IPS DF 6.9 (cell line): ENCODE results near the gene BBOX1.
A peak's percentile ranks its signal among the peaks of the same experiment; 100 is the strongest.
"Not testable (repeated sequence)": the region's sequence is repeated elsewhere in the genome, so short reads cannot be mapped to it uniquely, and the experiment has no call there.

Source experiments
- DNase-seq: peaks from one replicate; pipeline ENCODE4 v3.0.0-alpha.2; 2013; ENCODE audit warnings: low read depth, low spot score
- H3K27ac ChIP-seq: one replicate; pipeline ENCODE4 v1.5.1; 2013; ENCODE audit warnings: low read length, control low read depth
- H3K27me3 ChIP-seq: 2 replicates; pipeline ENCODE4 v1.6.1; 2013; ENCODE audit warnings: mild to moderate bottlenecking, low read length; ENCODE audit not compliant: control insufficient read depth, insufficient read depth
- H3K36me3 ChIP-seq: 2 replicates; pipeline ENCODE4 v1.6.1; 2013; ENCODE audit warnings: low read length; ENCODE audit not compliant: control insufficient read depth, insufficient read depth
- H3K4me1 ChIP-seq: 2 replicates; pipeline ENCODE4 v1.6.1; 2013; ENCODE audit warnings: low read length; ENCODE audit not compliant: control insufficient read depth, insufficient read depth
- H3K4me3 ChIP-seq: 2 replicates; pipeline ENCODE4 v1.5.1; 2013; ENCODE audit warnings: mild to moderate bottlenecking, low read length
- H3K9me3 ChIP-seq: 2 replicates; pipeline ENCODE4 v1.6.1; 2013; ENCODE audit warnings: low read length, inconsistent platforms; ENCODE audit not compliant: control insufficient read depth, insufficient read depth
- WGBS: extraction: QIAGEN DNeasy Blood & Tissue Kit; methylation state at CpG from one replicate; pipeline ENCODE4 v1.1.7; 2013; ENCODE audit warnings: mixed read lengths, missing lambda C conversion rate; ENCODE audit not compliant: insufficient read length, insufficient coverage; 5-methylcytosine and 5-hydroxymethylcytosine counted together

Gene BBOX1, protein sequence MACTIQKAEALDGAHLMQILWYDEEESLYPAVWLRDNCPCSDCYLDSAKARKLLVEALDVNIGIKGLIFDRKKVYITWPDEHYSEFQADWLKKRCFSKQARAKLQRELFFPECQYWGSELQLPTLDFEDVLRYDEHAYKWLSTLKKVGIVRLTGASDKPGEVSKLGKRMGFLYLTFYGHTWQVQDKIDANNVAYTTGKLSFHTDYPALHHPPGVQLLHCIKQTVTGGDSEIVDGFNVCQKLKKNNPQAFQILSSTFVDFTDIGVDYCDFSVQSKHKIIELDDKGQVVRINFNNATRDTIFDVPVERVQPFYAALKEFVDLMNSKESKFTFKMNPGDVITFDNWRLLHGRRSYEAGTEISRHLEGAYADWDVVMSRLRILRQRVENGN

DNA sequence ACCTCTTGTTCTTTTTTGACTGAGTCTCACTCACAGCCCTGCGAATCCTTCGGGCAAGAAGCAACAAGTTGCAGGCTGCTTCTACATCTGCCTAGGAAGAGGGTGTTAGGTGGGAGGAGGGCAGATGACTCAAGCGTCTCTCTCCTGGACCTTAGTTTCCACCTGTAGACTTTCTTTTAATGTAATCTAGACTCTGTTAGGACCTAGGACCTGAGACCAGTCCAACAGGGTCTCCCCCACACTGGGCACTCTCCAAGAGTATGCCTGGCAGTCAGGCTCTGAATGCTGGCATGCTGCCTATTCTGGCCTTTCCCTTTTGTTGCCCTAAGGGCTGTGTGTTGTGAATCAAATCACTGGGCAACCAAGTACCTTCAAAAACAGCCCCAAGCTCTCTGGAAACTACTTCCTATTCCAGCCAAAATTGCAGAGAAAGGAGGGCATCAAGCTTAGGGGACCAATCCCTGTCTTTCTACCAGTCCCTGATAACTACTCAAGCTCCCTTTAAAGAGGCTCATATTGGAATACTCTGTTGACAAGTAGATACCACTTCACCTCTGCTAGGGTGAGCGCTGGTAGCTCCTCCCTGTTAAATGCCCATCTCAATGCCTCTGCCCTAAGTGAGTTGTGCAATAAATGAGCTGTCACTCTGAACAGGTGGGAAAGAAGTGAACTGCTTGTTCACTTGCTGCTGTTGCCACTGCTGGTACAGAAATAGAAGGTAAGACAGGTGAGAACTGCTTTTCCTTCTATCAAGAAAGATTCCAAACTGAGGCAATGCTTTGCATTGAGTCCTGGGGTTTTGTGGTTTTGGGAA, at the start of gene BBOX1:
BBOX1 (plus strand) TSS at position 514 of the 814 bp plus-strand sequence. CDS start 14,616 bp downstream, outside the sequence.
- Histone ChIP-seq H3K4me1 (no peaks in the 10 kb centered on the region; the same call in 1 of the 2 replicates), H3K27ac (no peak within 1 kb of the TSS), H3K4me3 (no peak within 1 kb of the TSS), H3K27me3 (no peaks in the 10 kb centered on the region), H3K9me3 (no peaks in the 10 kb centered on the region), H3K36me3 (no peaks in the 10 kb centered on the region)
- no peak for DNase-seq
- WGBS = no CpG with 5 or more reads among the region's 4 CpGs

DNA sequence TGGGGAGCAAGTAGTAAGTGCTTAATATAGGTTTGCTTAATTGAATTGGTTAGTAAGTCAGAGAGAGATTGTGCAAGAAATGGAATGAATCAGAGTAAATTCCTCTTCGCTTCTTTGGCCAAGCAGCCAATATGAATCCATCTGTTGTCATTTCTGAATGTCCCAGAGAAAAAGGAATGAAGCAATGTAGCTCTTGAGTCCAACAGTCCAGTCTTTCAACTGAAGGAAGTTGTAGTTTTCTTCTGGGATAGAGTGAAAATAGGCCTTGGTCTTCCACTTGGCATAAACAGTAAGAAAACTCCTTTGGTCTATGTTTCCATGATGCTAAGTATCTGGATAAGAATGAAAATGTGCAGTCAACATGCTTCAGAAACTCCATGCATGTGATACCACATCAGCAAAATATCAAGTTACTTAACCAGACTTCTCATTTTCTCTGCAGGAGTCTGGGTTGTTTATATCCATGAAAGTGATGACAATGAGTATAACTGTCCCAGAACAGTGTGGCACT, 48.5 kb upstream of the BBOX1 start:
- Histone ChIP-seq H3K27me3 (no peaks in the 10 kb centered on the region), H3K27ac (no peak overlapping the region), H3K36me3 (no peaks in the 10 kb centered on the region), H3K4me3 (no peak overlapping the region), H3K4me1 (no peaks in the 10 kb centered on the region), H3K9me3 (no peaks in the 10 kb centered on the region)
- no peak for DNase-seq
- WGBS = no CpG with 5 or more reads among the region's 1 CpG

- H3K27ac ChIP-seq = no peak within 1 kb of the TSS
- no peaks in the 10 kb centered on the region for H3K27me3 ChIP-seq
- WGBS = no CpG with 5 or more reads among the region's 22 CpGs
Measured at GRCh38 chr11:26993965-26994457, 46.6 kb upstream of the BBOX1 start, which contains the start of gene FIBIN. Gene FIBIN, plus strand, starts transcription at chr11:26994112. Its CDS starts 415 bp downstream, at chr11:26994527.

DNA sequence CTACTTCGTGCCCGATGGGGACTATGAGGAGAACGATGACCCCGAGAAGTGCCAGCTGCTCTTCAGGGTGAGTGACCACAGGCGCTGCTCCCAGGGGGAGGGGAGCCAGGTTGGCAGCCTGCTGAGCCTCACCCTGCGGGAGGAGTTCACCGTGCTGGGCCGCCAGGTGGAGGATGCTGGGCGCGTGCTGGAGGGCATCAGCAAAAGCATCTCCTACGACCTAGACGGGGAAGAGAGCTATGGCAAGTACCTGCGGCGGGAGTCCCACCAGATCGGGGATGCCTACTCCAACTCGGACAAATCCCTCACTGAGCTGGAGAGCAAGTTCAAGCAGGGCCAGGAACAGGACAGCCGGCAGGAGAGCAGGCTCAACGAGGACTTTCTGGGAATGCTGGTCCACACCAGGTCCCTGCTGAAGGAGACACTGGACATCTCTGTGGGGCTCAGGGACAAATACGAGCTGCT, 46.0 kb upstream of the BBOX1 start:
- Histone ChIP-seq H3K27ac (no peak overlapping the region), H3K4me3 (no peak overlapping the region; the same call in 1 of the 2 replicates), H3K9me3 (no peaks in the 10 kb centered on the region), H3K27me3 (no peaks in the 10 kb centered on the region), H3K4me1 (no peaks in the 10 kb centered on the region), H3K36me3 (no peaks in the 10 kb centered on the region)
- no CpG with 5 or more reads among the region's 19 CpGs for WGBS
- DNase-seq = no peak

More at GRCh38 chr11:26993965-26994457, 46.6 kb upstream of the BBOX1 start, which contains the start of gene FIBIN:
- no peaks in the 10 kb centered on the region for H3K36me3 ChIP-seq
- H3K4me1 ChIP-seq = no peaks in the 10 kb centered on the region
- H3K4me3 ChIP-seq = peak within 1 kb of the TSS; percentile 24; the same call in 1 of the 2 replicates
- H3K9me3 ChIP-seq = no peaks in the 10 kb centered on the region
- DNase-seq = no peak

- Histone ChIP-seq H3K27ac (no peak overlapping the region), H3K4me3 (no peak overlapping the region), H3K4me1 (no peaks in the 10 kb centered on the region), H3K27me3 (no peaks in the 10 kb centered on the region), H3K9me3 (no peaks in the 10 kb centered on the region), H3K36me3 (no peaks in the 10 kb centered on the region)
- no CpG with 5 or more reads among the region's 1 CpG for WGBS
- DNase-seq = no peak
Measured at GRCh38 chr11:26995701-26996460, 44.7 kb upstream of the BBOX1 start.

DNA sequence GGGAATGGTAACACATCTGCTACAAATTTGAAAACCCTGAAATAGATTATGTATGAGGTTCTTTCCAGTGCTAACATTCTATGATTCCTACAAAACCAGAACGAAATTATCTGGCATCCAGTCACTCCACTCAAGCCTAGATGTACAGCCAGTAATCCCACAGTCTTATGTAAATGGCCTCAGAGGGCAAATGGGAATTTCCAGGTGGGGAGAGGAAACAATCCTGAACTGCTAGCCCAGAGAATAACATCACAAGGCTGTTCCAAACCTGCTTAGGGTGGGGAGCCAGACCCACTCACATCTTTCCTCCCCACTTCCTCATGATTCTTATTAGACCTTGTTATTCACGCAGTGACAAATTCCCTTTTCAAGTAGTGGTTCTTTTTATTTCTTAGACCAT, 43.2 kb upstream of the BBOX1 start:
- H3K36me3 ChIP-seq = no peaks in the 10 kb centered on the region
- no peaks in the 10 kb centered on the region for H3K4me1 ChIP-seq
- H3K27me3 ChIP-seq = no peaks in the 10 kb centered on the region
- WGBS = no CpG with 5 or more reads among the region's 2 CpGs
- no peaks in the 10 kb centered on the region for H3K9me3 ChIP-seq
- DNase-seq = no peak
- no peak overlapping the region for H3K4me3 ChIP-seq
- no peak overlapping the region for H3K27ac ChIP-seq

DNA sequence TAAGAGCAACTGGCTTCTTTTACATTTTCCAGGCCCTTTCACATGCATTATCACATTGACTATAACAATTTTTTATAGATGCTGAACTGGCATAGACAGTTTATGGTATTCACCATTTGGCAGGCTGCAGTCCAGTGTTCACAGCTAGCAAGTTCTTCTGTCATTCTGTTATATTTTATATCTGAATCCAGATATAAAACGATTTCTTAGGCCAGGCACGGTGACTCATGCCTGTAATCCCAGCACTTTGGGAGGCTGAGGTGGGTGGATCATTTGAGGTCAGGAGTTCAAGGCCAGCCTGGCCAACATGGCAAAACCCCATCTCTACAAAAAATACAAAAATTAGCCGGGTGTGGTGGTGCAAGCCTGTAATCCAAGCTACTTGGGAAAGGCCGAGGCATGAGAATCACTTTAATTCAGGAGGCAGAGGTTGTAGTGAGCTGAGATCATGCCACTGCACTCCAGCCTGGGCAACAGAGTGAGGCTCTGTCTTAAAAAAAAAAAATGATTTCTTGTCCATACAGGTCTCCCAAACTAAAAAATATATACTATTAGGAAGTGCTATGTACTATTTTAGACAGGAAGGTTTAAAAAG, 39.4 kb upstream of the BBOX1 start:
- DNase-seq, H3K27me3 ChIP-seq, H3K4me1 ChIP-seq, H3K4me3 ChIP-seq, H3K9me3 ChIP-seq, H3K36me3 ChIP-seq, H3K27ac ChIP-seq: not testable (repeated sequence)
- WGBS = no CpG with 5 or more reads among the region's 4 CpGs

DNA sequence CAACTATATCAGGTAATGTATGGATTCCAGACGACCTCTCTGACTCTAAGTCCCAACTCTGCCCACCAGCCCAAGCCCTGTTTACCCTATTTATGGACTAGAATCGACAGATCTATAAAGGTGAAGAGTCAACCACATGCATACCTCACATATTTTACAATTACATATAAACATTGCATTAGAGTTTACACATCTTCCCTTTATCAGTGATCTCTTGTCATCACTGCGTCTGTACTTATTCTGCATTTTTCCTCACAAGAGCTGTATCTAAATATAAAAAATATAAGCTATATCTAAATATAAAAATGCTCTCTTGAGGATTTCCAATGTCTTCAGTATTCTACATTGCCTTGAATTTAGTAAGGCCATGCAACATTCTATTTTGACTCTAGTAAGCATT, 38.2 kb upstream of the BBOX1 start:
- H3K27me3 ChIP-seq = no peaks in the 10 kb centered on the region
- H3K4me1 ChIP-seq = no peaks in the 10 kb centered on the region
- H3K4me3 ChIP-seq = no peak overlapping the region
- no peak overlapping the region for H3K27ac ChIP-seq
- H3K36me3 ChIP-seq = no peaks in the 10 kb centered on the region
- no CpG with 5 or more reads among the region's 3 CpGs for WGBS
- no peak for DNase-seq
- H3K9me3 ChIP-seq = no peaks in the 10 kb centered on the region

DNA sequence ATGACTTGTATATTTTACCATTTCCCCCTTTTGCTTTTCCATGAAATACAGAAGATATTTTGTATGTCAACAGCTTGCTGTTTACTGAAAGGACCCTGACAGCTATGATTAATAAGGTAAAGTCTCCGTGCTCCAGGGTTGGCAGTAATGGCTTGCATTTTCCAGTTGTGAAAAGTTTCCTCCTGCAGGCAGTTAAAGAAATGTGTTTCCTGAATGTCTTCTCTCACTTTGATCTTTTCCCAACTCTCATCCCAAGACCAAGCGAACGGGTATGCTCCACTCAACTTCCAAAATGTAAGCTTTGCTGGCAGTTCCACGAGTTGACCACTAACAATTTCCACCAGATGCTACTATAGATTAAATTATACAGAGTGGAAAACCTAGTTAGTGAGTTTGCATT, 37.8 kb upstream of the BBOX1 start:
- no peaks in the 10 kb centered on the region for H3K9me3 ChIP-seq
- H3K27me3 ChIP-seq = no peaks in the 10 kb centered on the region
- no peaks in the 10 kb centered on the region for H3K4me1 ChIP-seq
- H3K4me3 ChIP-seq = no peak overlapping the region
- WGBS = no CpG with 5 or more reads among the region's 4 CpGs
- H3K36me3 ChIP-seq = no peaks in the 10 kb centered on the region
- no peak overlapping the region for H3K27ac ChIP-seq
- no peak for DNase-seq
